NK-92 treated with Interleukin-12 subunit alpha and Interleukin-12 subunit beta, amount 100 ng/mL, for 24 hours (cell line): ENCODE results near the gene MSX1.

ENCODE experiments used
- DNase-seq: peaks from one replicate; lab custom pipeline; 2025; lab: John Stamatoyannopoulos, UW

MSX1 gene

DNA sequence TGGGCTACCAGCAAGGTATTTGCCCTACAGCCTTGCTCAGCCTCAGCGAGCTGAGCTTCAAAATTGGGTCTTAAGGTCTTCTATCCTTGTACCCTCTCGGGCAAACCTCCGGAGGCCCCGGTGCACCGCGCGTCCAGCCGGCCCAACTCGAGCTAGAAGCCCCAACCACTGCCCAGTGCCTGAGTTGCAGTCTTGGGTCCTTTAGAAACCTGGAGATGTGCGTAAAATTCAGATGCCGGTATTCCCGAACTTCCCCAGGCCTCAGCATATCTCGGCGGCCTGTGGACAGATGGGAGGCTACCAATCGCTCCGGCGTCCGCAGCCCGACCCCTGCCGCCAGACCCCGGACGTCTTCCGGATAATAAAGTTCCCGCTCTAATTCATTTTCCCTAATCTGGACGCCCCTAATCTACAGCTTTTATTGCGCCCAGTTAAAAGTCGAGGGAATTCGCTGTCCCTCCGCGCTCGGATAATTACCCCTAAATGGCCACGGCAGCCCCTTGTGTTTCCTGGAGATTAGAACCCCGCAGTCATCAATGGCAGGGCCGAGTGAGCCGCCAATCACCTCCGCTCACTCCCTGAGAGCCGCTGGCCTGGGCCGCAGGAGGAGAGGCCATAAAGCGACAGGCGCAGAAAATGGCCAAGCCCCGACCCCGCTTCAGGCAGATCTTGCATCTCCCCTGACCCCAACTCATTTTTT is 1.5 kb upstream of the MSX1 start:
- no peak for DNase-seq

DNA sequence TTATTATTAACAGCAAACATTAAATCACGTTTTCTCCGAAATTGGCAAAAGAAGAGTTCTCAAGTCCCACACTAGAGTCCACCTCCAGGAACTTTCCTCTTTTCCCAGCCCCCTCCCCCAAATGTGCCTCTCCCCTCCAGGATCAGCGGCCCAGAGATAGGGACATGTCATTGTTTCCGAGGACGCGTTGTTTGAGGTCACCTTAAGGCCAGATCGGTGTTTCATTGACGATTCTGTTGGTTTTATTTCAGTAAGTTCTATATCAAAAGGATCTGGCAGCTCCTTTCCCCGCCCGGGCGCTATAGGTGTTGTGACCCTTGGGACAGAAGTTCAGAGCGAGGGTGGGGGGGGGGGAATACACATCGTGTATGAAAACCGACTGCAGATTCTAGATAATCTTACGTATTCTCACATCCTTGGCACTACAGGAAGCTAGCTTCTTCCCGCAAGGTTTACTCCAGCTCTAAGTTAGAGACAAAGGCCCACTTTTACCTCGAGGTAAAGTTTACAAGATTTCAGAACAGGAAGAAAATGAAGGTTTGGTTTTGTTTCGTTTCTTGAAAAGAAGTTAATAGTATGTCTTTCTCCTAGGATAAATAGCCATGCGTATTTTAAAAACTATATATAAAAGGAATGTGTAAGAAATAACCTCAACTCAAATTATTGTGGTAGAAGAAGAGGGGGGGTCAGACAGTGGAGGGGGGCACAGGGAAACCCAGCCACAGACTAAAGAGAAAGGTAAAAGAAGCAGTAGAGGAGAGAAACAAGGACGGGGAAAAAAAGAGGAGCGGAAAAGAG is 739 bp upstream of the MSX1 start:
- DNase-seq = no peak

DNA sequence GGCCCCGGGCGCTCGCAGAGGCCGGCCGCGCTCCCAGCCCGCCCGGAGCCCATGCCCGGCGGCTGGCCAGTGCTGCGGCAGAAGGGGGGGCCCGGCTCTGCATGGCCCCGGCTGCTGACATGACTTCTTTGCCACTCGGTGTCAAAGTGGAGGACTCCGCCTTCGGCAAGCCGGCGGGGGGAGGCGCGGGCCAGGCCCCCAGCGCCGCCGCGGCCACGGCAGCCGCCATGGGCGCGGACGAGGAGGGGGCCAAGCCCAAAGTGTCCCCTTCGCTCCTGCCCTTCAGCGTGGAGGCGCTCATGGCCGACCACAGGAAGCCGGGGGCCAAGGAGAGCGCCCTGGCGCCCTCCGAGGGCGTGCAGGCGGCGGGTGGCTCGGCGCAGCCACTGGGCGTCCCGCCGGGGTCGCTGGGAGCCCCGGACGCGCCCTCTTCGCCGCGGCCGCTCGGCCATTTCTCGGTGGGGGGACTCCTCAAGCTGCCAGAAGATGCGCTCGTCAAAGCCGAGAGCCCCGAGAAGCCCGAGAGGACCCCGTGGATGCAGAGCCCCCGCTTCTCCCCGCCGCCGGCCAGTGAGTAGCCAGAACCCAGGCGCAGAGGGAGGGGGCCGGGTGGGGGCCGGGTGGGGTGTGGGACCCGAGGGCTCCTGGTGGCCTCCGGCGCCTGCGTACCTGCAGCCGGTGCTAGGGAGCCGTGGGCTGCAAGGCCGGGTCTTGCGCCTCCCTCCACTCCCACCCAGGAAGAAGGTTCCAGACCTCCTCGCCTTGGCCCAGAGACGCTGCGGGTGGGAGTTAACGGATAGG is 534 bp downstream of the MSX1 start:
- DNase-seq = no peak

DNA sequence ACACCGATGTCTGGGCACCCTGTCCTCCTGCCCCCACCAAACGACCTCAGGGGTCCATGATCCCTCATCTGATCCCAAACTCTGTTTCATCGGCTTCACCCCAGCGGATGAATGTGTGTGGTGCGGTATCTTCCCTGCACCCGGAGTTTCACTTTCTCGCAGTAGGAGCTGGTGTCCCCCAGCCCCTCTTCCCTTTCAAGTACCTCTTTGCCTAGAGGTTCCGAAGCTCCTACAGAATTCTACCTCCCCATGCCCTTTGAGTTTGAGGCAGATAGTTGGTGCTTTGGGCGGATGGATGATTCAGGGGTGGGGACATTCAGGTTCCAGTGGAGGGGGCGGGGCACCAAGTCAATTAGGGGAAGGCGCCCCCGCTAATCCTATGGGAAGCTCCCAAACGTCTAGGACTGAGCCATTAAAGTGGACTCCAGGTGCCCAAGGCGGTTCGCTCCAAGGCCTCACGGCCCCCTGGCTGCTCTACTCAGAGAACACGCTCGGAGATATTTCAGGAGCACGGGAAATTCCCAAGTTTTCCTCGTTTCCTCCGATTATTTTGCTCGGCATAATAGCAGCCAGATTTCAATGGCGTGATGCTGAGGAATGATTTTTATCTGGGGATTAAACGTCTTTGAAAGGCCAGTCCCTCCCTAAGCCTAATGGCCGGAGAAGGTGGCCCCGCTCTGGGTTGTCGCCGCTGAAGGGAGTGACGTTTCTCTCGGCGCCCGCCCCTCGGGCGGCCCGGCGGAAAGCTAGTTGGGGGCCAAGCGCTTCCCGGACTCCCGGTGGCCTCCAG is 1.3 kb downstream of the MSX1 start:
- no peak for DNase-seq

DNA sequence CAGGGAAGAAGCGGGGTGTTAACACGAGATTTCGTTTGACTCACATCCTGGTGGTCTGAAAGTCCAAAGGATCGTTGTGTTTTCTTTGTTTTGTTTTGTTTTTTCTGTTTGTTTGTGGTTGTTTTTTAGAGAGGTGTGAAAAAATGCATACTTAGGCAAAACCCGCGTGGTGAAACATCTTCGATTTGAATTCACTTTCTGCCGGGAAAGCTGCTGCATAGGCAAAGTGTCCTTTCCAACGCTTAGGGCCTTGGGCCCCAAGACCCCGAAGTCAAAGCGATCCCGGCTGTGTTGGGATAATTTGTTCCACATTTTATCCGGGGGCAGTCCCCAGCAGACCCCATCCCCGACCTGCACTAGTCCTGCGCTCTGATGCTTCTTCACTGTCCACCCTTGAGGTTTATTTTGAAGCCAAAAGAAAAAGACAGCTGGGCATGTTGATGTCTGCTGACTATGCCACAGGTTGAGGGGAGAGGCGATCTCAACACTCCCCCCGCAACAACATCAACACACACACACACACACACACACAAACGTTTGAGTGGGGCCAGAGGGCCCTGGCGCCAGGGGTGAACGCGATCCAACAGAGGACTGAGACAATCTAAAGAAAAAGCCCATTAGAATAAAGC is 2.0 kb downstream of the MSX1 start:
- no peak for DNase-seq

DNA sequence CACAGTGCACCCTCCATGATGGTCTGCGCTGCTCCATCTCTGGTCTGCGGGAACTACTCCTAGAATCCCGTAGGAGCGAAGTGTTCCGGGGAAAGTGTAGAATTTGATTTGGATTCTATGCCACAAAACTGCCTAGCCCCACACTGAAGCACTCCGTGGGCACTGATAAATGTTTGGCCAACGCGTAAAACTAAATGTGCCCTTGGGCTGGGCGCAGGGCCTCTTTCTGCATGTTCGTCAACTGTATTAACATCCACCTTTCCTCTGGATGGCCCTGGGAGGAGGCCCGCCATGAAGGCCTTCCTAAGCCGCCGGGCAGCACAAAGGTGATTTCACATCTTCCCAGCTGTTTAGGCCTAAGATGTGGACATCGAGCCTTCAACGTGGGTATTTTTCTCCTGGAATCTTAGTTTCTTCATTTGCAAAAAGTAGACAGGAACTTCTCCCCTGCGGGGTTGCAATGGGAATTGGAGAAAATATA is 2.6 kb downstream of the MSX1 start:
- no peak for DNase-seq

DNA sequence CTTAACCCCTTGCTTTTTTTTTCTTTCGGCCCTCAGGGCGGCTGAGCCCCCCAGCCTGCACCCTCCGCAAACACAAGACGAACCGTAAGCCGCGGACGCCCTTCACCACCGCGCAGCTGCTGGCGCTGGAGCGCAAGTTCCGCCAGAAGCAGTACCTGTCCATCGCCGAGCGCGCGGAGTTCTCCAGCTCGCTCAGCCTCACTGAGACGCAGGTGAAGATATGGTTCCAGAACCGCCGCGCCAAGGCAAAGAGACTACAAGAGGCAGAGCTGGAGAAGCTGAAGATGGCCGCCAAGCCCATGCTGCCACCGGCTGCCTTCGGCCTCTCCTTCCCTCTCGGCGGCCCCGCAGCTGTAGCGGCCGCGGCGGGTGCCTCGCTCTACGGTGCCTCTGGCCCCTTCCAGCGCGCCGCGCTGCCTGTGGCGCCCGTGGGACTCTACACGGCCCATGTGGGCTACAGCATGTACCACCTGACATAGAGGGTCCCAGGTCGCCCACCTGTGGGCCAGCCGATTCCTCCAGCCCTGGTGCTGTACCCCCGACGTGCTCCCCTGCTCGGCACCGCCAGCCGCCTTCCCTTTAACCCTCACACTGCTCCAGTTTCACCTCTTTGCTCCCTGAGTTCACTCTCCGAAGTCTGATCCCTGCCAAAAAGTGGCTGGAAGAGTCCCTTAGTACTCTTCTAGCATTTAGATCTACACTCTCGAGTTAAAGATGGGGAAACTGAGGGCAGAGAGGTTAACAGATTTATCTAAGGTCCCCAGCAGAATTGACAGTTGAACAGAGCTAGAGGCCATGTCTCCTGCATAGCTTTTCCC is 3.4 kb downstream of the MSX1 start:
- DNase-seq = no peak

DNA sequence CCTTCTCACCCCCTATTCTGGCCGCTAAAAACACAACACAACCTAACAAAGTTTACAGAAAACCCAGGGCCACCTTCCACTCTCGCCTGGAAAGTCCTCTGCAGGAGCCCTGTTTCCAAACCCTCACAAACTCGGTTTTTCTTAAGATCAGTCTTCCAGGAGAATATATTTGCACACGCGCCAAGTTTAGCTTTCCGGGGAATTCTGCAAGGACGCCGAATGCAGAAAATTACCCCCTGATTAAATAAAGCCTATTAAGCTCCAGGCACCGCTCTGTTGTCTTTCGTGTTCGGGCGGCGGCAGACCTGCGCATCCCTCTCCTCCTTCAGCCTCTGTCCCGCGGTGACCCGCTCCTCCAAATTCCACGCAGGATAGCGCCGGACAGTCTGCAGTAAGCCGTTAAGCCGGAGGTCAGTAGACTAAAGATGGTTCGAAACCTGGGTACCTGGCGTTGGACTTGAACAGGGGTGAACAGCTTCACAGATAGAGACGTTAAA is 5.0 kb downstream of the MSX1 start:
- DNase-seq = no peak

DNA sequence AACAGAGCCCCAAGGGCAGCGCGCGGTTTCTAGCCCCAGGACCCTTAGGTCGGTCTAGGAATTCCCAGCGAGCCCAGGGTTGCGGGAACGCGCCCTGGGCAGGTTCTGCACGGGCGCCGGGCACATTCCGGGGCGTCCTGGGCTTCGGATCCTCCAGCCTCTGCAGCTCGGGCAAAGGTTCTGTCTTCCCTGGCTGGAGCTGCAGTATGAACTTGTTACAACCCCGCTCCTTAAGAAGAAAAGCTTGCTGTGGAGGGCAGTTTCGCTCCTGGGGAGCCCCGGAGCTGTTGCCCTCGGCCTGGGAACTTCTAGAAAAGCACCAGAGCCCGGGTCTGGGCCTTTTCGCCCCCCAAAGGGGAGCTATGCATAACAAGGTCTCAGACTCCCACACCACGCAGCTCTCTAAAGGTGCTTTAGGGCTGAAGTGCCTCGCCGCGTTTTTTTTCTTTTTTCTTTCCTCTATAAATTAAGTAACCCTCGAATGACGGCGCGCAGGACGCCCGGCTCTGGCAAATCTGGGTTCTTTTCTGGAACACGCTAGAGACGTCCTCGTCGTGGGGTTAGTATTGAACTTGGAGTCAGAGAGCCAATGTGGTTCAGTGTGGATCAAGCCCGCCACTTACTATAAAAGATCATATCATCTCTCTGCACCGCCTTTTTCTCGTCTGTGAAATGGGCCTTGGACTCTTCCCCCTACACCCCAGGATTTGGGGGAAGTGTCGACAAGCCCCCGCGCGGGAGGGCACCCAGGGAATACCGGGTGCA is 5.7 kb downstream of the MSX1 start:
- no peak for DNase-seq

DNA sequence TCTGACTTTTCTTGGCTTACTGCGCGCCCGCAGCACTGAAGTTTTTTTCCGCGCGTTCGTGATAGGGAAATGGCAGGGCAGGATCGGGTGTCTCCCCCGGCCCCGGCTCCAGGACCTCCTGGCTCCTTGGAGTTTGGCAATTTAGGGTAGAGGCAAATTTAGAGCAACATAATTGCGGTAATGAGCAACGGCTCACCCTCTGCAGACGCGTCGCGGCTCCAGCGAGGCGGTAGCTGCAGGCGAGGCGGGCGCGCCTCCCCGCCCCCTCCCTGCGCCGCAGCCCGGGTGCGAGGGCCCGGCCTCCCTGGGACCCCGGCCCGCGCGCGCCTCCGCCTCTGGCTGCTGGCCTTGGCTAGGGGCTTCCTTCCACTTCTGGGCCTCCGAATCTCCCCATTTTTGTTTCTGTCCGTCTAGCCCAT is 6.2 kb downstream of the MSX1 start:
- DNase-seq = no peak

DNA sequence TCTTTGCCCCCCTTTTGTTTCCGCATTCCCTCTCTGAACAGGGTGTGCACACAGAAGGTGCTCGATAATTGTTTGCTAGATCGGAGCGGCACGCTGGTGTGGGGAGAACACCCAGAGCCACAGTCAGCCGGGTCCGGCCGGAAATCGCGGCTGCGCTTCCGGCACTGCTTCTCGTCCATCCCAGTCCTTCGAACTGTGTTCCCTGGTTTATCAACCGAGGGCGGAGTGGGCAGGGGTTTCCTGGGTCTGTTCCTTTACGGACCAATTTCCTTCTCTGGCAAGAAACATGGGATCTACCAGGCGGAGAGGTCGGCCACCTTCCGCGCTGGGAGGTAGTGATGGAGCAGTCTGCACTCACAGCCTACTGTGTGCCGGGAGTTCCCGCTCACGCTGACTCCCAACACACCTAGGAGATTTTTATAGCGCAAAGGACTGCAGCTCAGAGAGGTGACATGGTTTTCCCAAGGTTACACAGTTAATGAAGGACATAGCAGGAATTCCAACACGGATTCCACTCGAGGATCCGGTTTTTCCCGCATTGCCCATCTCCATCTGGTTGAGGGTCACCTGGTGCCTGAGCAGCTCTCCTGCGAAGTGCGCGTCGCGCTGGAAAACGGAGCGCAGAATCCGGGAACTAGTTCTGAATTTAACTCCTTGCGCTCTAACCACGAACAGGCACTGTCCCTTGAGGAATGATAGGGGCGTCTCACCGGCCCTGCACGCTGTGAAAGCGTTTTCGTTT is 6.8 kb downstream of the MSX1 start:
- DNase-seq = no peak

DNA sequence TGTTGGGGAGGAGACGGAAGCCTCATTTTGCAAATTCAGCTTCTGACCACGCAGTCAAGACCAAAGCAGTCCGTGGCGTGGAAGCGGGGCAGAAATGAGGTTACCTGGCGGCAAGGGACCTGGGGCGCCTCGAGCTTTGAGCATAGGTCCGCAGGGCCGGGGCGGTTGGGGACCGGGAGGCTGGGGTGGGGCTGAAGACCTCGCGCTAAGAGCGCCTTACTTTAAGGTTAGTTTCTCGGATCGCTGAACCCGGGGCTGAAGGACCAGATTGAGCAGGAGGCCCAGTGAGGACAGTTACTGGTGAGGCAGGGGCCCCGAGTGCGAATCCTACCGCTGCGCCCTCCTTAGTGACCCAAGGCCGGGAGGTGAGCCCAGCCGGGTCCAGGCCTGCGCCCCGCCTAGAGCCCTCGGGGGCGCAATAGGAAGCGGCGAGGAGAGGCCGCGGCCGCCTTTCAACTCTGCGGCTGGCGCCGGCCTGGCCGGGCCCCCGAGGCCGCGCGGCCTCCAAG is 7.5 kb downstream of the MSX1 start:
- no peak for DNase-seq

DNA sequence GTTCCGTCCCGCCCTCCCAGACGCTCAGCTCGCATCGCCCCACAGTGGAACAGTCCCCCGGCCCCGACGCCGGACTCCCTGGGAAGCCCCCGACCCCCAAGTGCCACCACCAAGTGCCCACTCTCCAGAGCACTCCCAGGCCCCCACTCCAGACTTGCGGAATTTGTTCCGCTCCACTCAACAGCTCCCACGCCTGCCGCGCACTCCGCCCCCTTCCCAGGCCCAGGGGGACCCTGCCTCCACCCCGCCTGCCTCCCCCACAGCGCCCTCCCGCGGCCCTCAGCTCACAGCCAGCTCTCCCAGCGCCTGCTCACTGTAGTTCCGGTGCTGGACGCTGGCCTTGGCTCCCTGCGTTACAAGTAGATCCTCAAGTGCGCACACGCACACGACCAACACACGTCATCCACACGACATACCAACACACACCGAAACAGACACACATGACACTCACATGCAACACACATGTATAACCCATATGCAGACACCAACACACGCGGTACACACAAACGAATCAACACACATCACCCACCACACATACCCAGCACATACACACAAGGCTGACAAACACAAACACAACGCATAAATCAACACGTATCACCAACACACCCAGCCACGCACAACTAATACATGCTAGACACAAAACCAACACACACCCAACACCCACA is 8.0 kb downstream of the MSX1 start:
- no peak for DNase-seq

DNA sequence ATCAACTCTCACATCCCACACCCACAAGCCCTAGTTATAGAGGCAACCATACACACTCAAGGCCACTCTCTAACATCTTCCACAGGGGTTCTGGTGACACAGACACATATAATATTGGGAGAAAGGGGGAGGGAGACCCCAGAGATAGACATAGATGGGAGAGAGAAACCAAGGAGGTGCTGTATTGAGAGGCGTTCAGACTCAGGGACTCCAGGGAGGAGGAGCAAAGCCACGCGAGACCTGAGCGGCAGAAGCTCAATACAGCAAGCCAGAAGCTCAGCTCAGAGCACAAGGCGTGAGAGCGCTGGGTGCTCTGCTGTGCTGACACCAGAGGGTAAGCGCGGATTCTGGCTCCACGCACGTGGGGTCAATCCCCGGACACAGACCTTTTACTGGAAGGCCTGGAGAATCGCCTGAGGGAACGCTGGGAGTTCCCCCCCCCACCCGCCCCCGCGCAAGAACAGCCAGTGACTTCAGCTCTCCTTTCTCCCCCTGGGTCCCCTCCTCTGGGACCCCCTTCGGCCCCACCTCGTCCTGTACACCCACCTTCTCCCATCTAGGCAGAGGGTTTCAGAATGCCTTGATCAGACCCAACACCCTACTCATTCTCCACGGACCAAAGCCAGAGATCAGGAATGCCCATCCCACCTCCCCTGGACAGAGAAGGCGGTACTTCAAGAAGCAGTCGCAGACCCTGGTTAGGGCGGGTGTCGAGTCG is 8.7 kb downstream of the MSX1 start:
- no peak for DNase-seq

DNA sequence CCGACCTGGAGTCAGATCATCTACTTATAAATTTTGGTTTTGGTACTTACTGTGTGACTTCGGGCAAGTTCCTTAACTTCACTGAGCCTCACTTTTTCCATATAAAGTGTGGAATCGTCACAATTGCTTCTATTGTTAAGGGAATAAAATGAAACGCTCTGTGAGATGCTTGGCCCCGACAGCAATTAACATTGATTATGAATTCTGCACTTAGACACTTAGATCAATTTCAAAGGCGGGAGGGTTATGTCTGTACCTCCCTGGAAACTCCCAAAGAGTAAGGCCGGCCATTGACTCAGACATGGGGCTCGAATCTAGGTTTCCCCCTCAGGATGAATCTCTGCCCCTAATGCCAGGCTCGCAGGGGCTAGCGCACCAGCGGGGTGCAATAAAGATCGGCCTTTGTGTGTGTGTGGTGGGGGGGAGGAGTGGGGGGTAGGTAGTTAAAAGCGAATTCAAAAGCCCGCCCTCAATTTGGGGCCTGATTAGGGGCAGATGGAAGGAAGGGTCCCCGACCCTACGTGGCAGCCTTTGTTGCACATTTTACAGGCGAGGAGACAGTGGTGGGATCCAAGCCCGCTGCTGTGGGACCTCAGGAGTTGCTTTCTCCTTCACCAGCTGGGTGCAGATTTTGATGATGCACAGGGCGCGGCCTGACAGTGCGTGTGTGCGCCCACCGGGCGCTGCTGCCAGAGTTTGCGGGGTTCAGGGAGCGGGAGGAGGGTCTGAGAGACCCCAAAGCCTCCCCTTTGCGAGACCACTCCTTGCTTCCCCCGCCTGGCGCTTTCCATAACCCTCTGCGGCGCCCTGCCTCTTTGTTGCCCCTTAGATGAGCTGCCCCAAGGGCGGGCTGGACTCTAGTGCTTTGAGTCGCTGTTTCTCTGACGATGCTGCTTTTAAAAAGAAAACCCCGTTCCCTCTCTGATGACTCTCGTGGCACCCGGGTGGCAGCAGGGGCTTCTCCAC is 9.6 kb downstream of the MSX1 start:
- no peak for DNase-seq
